Transverse colon (tissue), 4 donors: ENCODE measurements around the gene OTOGL.

Experiments
- CTCF ChIP-seq, 5 experiments: fragments of 200-600 bp in 3 of 5; fragments of 450-650 bp in 2 of 5; sonication (generic) in 3 of 5; IDR thresholded peaks; 1 replicate in 2 of 5; 2 replicates in 3 of 5; pipeline ENCODE4 v1.5.1; 2016 to 2017; ENCODE audit warnings: antibody characterized with exemption in 5 of 5, inconsistent platforms in 3 of 5, mild to moderate bottlenecking in 2 of 5, moderate library complexity in 1 of 5
- EP300 ChIP-seq: sonication (generic); formaldehyde crosslinking; IDR thresholded peaks from one replicate; pipeline ENCODE4 v1.6.1; 2017; ENCODE audit warnings: antibody characterized with exemption, low read depth
- POLR2AphosphoS5 ChIP-seq, 3 donors: sonication (generic); formaldehyde crosslinking; IDR thresholded peaks; one replicate each; pipeline ENCODE4 v1.6.1; 2016; ENCODE audit warnings: antibody characterized with exemption in 3 of 3

DNA sequence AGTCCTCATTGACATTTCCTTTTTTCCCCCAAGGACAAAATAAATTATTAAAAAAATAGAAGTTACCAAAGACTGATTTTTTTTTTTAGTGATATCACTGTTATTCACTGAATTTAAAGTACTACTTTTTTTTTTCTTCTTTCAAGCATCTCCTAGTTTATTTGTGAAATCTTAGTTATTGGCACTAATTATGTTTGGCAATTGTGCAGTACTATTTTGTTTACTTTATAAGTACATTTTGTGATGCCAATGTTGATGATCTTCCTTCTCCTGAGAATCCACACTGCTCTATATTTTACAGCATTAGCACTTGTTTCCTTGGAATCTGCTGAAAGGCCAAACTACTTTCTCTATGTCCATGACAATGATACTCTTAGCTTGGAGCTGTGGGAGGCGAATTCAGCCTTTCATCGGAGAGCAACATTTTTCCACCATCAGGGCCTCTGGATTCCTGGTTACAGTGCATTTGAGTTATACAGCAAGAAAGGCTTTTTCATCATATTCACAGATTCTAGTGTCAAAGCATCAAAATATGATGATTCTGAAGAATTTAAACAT lies 220.9 kb downstream of the OTOGL start:
- TF ChIP-seq CTCF (IDR thresholded peaks at IDR 0.05) (no peak), EP300 (no peak), POLR2AphosphoS5 (IDR thresholded peaks at IDR 0.05) (no peak)
